ENCODE measurements around the gene SHC2. TPM values are rescaled to one million over a fixed set of nuclear protein-coding genes. Genes with fewer than 3 reads are reported as not detected.

SHC2 gene
- total and polyA plus RNA-seq, 2 experiments from 2014 or later, result 2.2 to 4.6 TPM

GRCh38 chr19:478976-479375, 18.1 kb upstream of the SHC2 start:
- H3K4me1 ChIP-seq (ENCODE audit: insufficient read depth), result no peaks in the 10 kb centered on the region
- TF ChIP-seq, protein P1, sequence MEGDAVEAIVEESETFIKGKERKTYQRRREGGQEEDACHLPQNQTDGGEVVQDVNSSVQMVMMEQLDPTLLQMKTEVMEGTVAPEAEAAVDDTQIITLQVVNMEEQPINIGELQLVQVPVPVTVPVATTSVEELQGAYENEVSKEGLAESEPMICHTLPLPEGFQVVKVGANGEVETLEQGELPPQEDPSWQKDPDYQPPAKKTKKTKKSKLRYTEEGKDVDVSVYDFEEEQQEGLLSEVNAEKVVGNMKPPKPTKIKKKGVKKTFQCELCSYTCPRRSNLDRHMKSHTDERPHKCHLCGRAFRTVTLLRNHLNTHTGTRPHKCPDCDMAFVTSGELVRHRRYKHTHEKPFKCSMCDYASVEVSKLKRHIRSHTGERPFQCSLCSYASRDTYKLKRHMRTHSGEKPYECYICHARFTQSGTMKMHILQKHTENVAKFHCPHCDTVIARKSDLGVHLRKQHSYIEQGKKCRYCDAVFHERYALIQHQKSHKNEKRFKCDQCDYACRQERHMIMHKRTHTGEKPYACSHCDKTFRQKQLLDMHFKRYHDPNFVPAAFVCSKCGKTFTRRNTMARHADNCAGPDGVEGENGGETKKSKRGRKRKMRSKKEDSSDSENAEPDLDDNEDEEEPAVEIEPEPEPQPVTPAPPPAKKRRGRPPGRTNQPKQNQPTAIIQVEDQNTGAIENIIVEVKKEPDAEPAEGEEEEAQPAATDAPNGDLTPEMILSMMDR (conservative IDR thresholded peaks at IDR 0.05; ENCODE audit: low read depth in 2 of 2), result no peak
- TF ChIP-seq JUNB (IDR thresholded peaks at IDR 0.05; ENCODE audit: unreplicated experiment) (no peak), EZH2 (IDR thresholded peaks at IDR 0.05; ENCODE audit: low read depth, unreplicated experiment) (no peak), REST (IDR thresholded peaks at IDR 0.05; ENCODE audit: unreplicated experiment) (no peak), CREB1 (CRISPR knock-in tag; IDR thresholded peaks at IDR 0.05; ENCODE audit: low read depth) (no peak), POLR2AphosphoS5 (IDR thresholded peaks at IDR 0.05; ENCODE audit: low read depth) (no peak), EZH2phosphoT487 (IDR thresholded peaks at IDR 0.05; ENCODE audit: unreplicated experiment) (no peak), ZNF114 (CRISPR knock-in tag; IDR thresholded peaks at IDR 0.05) (no peak), STAT1 (IDR thresholded peaks at IDR 0.05; ENCODE audit: unreplicated experiment) (no peak), ZNF462 (CRISPR knock-in tag; IDR thresholded peaks at IDR 0.05) (no peak), ZNF331 (CRISPR knock-in tag; IDR thresholded peaks at IDR 0.05; ENCODE audit: low read depth) (no peak), NANOG (IDR thresholded peaks at IDR 0.05; ENCODE audit: borderline replicate concordance) (no peak)
- TF ChIP-seq, protein P2, sequence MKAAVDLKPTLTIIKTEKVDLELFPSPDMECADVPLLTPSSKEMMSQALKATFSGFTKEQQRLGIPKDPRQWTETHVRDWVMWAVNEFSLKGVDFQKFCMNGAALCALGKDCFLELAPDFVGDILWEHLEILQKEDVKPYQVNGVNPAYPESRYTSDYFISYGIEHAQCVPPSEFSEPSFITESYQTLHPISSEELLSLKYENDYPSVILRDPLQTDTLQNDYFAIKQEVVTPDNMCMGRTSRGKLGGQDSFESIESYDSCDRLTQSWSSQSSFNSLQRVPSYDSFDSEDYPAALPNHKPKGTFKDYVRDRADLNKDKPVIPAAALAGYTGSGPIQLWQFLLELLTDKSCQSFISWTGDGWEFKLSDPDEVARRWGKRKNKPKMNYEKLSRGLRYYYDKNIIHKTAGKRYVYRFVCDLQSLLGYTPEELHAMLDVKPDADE (IDR thresholded peaks at IDR 0.05), result no peak
- H3K36me3 Mint-ChIP-seq (ENCODE audit: low read depth), result peaks cover 14% of the 10 kb centered on the region

More at GRCh38 chr19:478976-479375, 18.1 kb upstream of the SHC2 start:
- Mint-ChIP-seq H3K9me3 (peaks cover 36% of the 10 kb centered on the region), H3K4me3 (no peak overlapping the region), H3K4me1 (peaks cover 9% of the 10 kb centered on the region; the same call in 2 of the 3 replicates), H3K27me3 (ENCODE audit: insufficient read depth, low read depth, poor library complexity) (peaks cover 32% of the 10 kb centered on the region), H3K27ac (no peak overlapping the region)
- Histone ChIP-seq H3K36me3 (ENCODE audit: insufficient read depth) (no peaks in the 10 kb centered on the region), H3K4me2 (no peak overlapping the region), H3K27ac (ENCODE audit: low read depth) (no peak overlapping the region), H3K4me3 (no peak overlapping the region), H2AFZ (no peak overlapping the region), H3K79me2 (replicated peaks; ENCODE audit: insufficient read depth) (no peaks in the 10 kb centered on the region), H4K20me1 (replicated peaks; ENCODE audit: insufficient read depth) (no peaks in the 10 kb centered on the region), H3K27me3 (ENCODE audit: insufficient read depth) (no peaks in the 10 kb centered on the region), H3K9me2 (ENCODE audit: insufficient read depth) (peaks cover 3% of the 10 kb centered on the region; the same call in 1 of the 2 replicates), H3F3A (replicated peaks; ENCODE audit: low read depth) (peaks cover 15% of the 10 kb centered on the region)
- no peak for ATAC-seq
- no peak for DNase-seq (ENCODE audit: low spot score)

Data from GM23338 (cell line).